ENCODE data around the gene OTUD7B.

Gene OTUD7B

GRCh38 chr1:149916193-149916897, 94.2 kb downstream of the OTUD7B start:
- DNase-seq (ENCODE audit: low read depth): no peak

DNA sequence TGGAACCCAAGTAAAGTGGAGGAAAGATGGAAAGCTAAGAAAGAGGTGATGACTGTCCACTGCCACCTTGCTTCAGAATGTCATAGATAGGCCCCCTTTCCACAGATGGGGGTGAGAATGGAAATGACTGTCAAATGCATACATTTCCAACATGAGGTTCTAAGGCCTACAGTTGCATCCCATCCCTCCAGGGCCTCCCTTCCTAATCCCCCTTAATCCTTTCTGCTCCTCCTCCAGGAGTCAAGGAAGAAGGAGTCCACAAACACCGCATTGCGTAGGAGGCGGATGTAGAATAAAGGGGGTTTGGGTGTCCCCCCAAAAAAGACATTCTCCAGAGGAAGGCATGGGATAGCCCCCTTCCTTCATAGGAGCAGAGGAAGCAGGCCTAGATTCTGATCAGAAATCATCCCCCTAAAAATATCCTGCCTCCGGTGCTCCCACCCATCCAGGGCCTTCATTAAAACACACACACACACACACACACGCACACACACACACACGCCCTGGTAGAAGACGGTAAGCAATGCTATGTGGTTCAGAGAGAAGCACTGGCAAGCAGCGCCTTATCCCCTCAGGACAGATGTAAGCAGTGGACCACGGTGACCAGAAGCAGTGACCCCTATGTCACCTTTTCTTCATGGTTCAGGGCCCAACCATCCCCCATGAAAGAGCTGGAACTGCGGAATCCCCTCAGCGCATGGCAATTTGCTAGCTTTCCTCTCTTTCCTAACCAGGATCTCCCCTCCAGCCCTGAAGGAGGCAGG, 94.9 kb downstream of the OTUD7B start:
- DNase-seq (ENCODE audit: low read depth): no peak

DNA sequence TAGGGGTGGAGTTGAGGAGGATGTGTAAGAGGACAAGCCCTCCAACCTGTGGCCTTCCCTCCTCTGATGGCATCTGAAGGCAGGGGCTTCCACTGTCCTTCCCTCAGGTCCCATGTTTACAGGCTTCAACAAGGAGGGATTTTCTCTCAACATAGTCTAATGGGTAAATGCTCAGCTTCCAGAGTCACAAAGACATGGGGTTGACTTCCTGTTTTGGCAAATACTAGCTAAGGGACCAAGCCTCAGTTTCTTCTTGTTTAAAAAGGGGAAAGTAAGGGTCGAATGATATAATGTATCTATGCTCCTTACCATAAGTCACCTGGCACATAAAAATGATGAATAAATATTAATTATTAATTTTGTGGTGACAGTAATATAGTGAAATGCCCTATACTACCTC, 96.0 kb downstream of the OTUD7B start:
- DNase-seq (ENCODE audit: low read depth): no peak

DNA sequence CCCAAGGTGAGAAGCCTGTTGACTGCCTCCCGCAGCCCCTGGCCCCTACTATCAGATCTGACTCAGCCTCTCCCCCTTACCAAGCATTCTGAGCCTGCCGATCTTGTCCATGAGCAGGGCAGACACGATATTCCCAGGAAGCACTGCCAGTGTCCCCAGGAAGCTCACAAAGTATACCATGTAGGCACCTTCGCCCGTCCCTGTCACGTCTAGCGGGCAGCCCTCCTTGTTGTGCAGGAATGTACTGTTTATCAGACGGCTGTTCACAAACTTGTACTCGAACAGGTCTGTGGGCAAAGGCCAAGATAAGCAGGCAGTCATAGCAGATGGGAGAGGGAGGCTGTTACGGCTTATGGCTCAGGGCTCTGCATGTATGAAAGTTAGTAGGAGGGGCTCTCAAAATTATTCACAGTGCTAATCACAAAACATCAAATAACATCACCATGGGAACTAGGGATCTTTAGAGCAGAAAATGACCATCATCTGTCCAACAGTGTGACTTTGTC, 103.9 kb downstream of the OTUD7B start:
- no peak for DNase-seq (ENCODE audit: low read depth)

GRCh38 chr1:149903836-149904491, 106.6 kb downstream of the OTUD7B start:
- DNase-seq (ENCODE audit: low read depth): no peak

DNA sequence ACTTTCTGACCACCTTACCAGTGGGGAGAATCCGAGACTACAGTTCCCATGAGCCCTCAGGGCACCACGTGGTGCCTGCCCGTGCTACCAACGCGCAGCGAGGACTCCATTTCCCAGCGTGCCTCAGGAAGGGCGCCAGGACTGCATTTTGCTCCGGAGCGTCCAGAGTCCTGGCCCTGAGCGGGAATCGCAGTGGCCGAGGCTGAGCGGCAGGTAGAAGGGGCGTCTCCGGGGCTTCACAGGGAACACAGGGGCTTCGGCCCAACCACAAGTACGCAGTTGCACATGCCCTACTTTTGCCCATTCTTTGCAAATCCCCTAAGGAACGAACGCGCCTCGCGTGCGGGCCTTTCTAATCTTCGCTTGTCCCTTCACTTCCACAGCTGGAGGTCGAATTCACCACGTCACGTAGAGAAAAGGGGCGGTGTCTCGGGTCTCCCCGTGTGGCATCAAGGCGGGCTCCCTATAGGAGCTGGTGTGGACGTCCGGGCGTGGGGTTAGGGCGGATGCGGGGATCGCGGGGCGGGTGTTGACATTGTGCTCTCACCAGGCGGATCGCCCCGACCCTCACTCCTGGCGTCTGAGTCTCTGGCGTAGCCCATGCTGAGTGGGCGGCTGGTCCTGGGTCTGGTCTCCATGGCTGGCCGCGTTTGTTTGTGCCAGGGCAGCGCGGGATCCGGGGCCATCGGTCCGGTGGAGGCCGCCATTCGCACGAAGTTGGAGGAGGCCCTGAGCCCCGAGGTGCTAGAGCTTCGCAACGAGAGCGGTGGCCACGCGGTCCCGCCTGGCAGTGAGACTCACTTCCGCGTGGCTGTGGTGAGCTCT, 110.9 kb downstream of the OTUD7B start, which contains the start of gene BOLA1:
Gene BOLA1 (plus strand): TSS at position 109 of the 825 bp plus-strand sequence. CDS start 492 bp downstream, at position 601.
- DNase-seq (ENCODE audit: low read depth): peak; percentile 69

- DNase-seq (ENCODE audit: low read depth): no peak
Measured at GRCh38 chr1:149896575-149896974, 114.0 kb downstream of the OTUD7B start.

- DNase-seq (ENCODE audit: low read depth): no peak
Measured at GRCh38 chr1:149888999-149889289, 121.6 kb downstream of the OTUD7B start.

- peak; percentile 44 for DNase-seq (ENCODE audit: low read depth)
Measured at GRCh38 chr1:149888247-149888998, 122.1 kb downstream of the OTUD7B start.

Measured in stimulated activated CD8-positive, alpha-beta memory T cell treated with anti-CD3 and anti-CD28 coated beads, Interleukin-12 subunit alpha, Interleukin-12 subunit beta, amount 100 ng/mL, for 4 hours (primary cell).